Activated B cell treated with CpG ODN at 0.5 μM for 24 hours (primary cell): ENCODE results near the gene RNF26. TPM values are rescaled to one million over a fixed set of nuclear protein-coding genes. Genes with fewer than 3 reads are reported as not detected.

ENCODE experiments used
- ATAC-seq: fragments of 200-7000 bp; cut with Tn5 transposase; one replicate; pipeline ENCODE4 v1.10.0; 2021; ENCODE audit warnings: low read depth, mild to moderate bottlenecking, moderate library complexity
- CTCF ChIA-PET: fragments of 350-600 bp; sonication (Branson Sonifier 250); formaldehyde crosslinking; loops from one replicate; lab custom pipeline; 2021; ENCODE audit warnings: antibody characterized with exemption; lab: Charles Lee
- POLR2A ChIA-PET: fragments of 350-600 bp; sonication (Branson Sonifier 250); formaldehyde crosslinking; loops from one replicate; lab custom pipeline; 2021; ENCODE audit warnings: antibody characterized with exemption; lab: Charles Lee
- DNase-seq: peaks from one replicate; pipeline ENCODE4 v3.0.0; 2022
- H3K27ac Mint-ChIP-seq: one replicate; pipeline ENCODE4 v1.8.0; 2020; ENCODE audit warnings: mixed read lengths
- H3K27me3 Mint-ChIP-seq: one replicate; pipeline ENCODE4 v1.8.0; 2021; ENCODE audit warnings: mixed read lengths
- H3K36me3 Mint-ChIP-seq: one replicate; pipeline ENCODE4 v1.8.0; 2021; ENCODE audit warnings: low read depth, mixed read lengths
- H3K4me1 Mint-ChIP-seq: one replicate; pipeline ENCODE4 v1.8.0; 2021; ENCODE audit warnings: mixed read lengths
- H3K4me3 Mint-ChIP-seq: one replicate; pipeline ENCODE4 v1.8.0; 2020; ENCODE audit warnings: mild to moderate bottlenecking, mixed read lengths
- H3K9me3 Mint-ChIP-seq: one replicate; pipeline ENCODE4 v1.8.0; 2020; ENCODE audit warnings: mixed read lengths
- intact Hi-C: fragments of 100-400 bp; cut with micrococcal nuclease; formaldehyde crosslinking; loops from one replicate; pipeline ENCODE4 v1.15.1; 2024
- total RNA-seq: library from RNA; stranded (reverse); gene quantifications from 2 replicates; pipeline ENCODE4 v1.2.3, GENCODE V29; 2022
- TF ChIP-seq, protein P1 (sequence below): fragments of 200-600 bp; IDR thresholded peaks from one replicate; pipeline ENCODE4 v1.8.0; 2022; ENCODE audit warnings: antibody characterized with exemption, mild to moderate bottlenecking

The RNF26 gene
- total RNA-seq, 1 donor from 2014 or later: 21.2 TPM

DNA sequence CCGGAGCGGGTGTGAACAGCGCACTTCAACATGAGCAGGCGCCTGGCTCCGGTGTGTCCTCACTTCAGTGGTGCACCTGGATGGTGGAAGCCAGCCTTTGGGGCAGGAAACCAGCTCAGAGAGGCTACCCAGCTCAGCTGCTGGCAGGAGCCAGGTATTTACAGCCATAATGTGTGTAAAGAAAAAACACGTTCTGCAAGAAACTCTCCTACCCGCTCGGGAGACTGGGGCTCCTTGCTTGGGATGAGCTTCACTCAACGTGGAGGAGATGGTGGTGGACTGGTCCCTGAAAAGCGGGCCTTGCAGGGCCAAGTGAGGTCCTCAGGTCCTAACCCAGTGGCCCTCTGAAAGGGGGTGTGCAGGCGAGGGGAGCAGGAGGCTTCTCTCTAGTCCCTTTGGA, 24.9 kb upstream of the RNF26 start:
- intact Hi-C loops: no loop called here
- H3K36me3 Mint-ChIP-seq: peaks cover 18% of the 10 kb centered on the region
- ChIA-PET CTCF (interaction anchor here (2.3 kb wide), 1 partner anchor 13 kb away, joined by 18 read pairs; no protein-coding TSS in a partner anchor), POLR2A (no interaction called here)
- H3K4me1 Mint-ChIP-seq: peaks cover 2% of the 10 kb centered on the region
- no peak overlapping the region for H3K4me3 Mint-ChIP-seq
- no peaks in the 10 kb centered on the region for H3K9me3 Mint-ChIP-seq
- no peak overlapping the region for H3K27ac Mint-ChIP-seq
- DNase-seq: no peak
- TF ChIP-seq, protein P1, sequence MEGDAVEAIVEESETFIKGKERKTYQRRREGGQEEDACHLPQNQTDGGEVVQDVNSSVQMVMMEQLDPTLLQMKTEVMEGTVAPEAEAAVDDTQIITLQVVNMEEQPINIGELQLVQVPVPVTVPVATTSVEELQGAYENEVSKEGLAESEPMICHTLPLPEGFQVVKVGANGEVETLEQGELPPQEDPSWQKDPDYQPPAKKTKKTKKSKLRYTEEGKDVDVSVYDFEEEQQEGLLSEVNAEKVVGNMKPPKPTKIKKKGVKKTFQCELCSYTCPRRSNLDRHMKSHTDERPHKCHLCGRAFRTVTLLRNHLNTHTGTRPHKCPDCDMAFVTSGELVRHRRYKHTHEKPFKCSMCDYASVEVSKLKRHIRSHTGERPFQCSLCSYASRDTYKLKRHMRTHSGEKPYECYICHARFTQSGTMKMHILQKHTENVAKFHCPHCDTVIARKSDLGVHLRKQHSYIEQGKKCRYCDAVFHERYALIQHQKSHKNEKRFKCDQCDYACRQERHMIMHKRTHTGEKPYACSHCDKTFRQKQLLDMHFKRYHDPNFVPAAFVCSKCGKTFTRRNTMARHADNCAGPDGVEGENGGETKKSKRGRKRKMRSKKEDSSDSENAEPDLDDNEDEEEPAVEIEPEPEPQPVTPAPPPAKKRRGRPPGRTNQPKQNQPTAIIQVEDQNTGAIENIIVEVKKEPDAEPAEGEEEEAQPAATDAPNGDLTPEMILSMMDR: no peak
- H3K27me3 Mint-ChIP-seq: peaks cover 6% of the 10 kb centered on the region
- no peak for ATAC-seq

DNA sequence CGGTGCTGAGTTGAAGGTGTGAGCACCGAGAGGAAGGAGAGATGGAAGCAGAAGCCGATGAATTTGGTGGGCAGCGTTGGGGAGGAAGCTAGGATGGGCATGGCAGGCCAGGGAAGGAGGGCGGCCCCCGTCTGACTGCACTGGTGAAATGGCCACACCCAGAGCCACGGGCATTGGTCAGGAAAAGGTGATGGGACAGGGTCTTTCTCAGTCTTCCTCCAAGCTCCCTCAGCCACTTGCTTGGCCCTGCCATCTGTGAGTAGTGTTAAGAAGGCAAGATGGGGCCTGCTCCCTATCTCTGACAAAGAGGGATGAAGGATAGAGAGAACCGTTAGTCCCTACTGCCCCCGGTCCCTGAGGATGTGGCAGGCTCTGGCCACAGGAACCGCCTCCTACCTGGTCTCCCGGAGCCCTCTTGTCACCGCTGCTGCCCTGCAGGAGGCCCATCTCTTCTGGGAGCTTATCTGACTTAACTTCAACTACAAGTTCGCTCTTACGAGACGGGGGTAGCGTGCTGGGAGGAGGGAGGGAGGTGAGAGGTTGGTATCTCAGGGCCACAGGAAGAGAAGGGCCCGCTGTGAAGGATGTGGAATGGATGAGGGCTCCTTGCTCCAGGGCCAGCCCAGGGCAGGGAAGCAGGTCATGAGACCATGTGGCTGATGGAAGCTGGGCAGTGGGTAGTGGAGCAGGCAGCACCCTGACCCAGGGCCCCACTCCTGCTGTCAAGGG, 24.2 kb upstream of the RNF26 start:
- Mint-ChIP-seq H3K27ac (no peak overlapping the region), H3K36me3 (peaks cover 14% of the 10 kb centered on the region)

DNA sequence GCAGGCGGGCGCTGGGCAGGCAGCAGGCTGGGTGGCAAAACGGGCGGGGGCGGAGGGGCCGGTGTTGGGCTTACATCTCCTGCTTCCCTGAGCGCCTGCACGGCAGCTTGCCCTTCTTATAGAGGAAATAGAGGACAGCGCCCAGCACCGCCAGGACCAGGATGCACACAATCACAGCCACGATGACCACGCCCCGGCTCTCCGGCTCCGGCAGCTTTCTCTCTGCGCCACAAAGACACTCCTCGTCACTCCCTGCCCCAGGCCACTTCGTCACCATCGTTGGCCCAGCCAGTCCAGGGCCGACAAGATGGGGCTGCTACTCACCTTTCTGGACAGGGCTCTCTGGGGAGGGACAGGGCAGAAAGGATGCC, 23.7 kb upstream of the RNF26 start:
- Mint-ChIP-seq H3K4me1 (peaks cover 13% of the 10 kb centered on the region), H3K9me3 (no peaks in the 10 kb centered on the region), H3K36me3 (peaks cover 10% of the 10 kb centered on the region), H3K27me3 (peaks cover 9% of the 10 kb centered on the region), H3K4me3 (no peak overlapping the region), H3K27ac (no peak overlapping the region)
- ATAC-seq (no peak), DNase-seq (no peak)
- TF ChIP-seq, protein P1: no peak
- intact Hi-C loops: no loop called here
- ChIA-PET POLR2A (no interaction called here), CTCF (interaction anchor here (0.9 kb wide), 1 partner anchor 11 kb away, joined by 3 read pairs; no protein-coding TSS in a partner anchor)

More for the DNA sequence above, 24.2 kb upstream of the RNF26 start:
- no peak for DNase-seq
- intact Hi-C loops: no loop called here
- peaks cover 8% of the 10 kb centered on the region for H3K4me1 Mint-ChIP-seq
- H3K9me3 Mint-ChIP-seq: no peaks in the 10 kb centered on the region
- POLR2A ChIA-PET: interaction anchor here (0.6 kb wide), 1 partner anchor 68 kb away, joined by 6 read pairs; no protein-coding TSS in a partner anchor
- ATAC-seq: no peak
- TF ChIP-seq, protein P1: no peak
- CTCF ChIA-PET: no interaction called here
- H3K27me3 Mint-ChIP-seq: peaks cover 9% of the 10 kb centered on the region
- no peak overlapping the region for H3K4me3 Mint-ChIP-seq

DNA sequence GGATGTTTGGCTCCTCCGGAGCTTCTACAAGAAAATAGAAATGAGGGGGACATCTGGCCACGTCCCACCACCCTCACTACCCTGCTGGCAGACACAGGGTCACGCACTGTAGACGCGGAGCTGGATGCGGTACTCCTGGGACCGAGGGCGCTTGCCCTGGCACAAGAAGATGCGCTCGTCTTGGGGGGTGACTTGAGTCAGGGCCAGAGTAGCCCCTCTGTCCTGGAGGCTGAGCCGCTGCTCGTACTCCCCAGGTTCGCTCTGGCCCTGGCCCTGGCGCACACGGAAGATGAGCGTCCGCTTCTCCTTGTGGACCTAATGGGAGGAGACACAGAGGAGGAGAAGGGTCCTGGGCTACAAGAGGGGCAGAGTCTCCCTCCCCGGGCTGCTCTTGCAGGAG, 19.6 kb upstream of the RNF26 start:
- POLR2A ChIA-PET: no interaction called here
- TF ChIP-seq, protein P1: no peak
- Mint-ChIP-seq H3K36me3 (peaks cover 1% of the 10 kb centered on the region), H3K27me3 (peaks cover 22% of the 10 kb centered on the region), H3K4me1 (peaks cover 35% of the 10 kb centered on the region), H3K9me3 (no peaks in the 10 kb centered on the region), H3K4me3 (peak overlapping the region; percentile 73), H3K27ac (no peak overlapping the region)
- no peak for DNase-seq
- intact Hi-C loops: loop anchor here (1.0 to 5.0 kb wide), 3 partner anchors 9 to 317 kb away; partner anchors contain the start of genes CENATAC and RNF26
- CTCF ChIA-PET: interaction anchor here (0.6 to 1.6 kb wide), 4 partner anchors 8 to 220 kb away, joined by 3 to 5 read pairs (median 3); no protein-coding TSS in a partner anchor
- ATAC-seq: no peak
